Small intestine (tissue), 7 donors: ENCODE results near the gene TCF25. TPM values are rescaled to one million over a fixed set of nuclear protein-coding genes. Genes with fewer than 3 reads are reported as not detected.

Experiments used
- DNase-seq, 2 donors: peaks; one replicate each; pipeline versions ENCODE4 v3.0.0 to v3.0.0-alpha.2; 2013
- FAIRE-seq: peaks from 2 replicates; lab custom pipeline; 2012; peaks lifted over from hg19 to GRCh38; lab: Jason Lieb, UNC
- H3K27ac ChIP-seq, 3 donors: one replicate each; pipeline ENCODE4 v1.5.1; 2013; ENCODE audit warnings: low read length in 2 of 3, mild to moderate bottlenecking in 2 of 3, control low read depth in 1 of 3, inconsistent platforms in 1 of 3, low read depth in 1 of 3, moderate library complexity in 1 of 3
- H3K27me3 ChIP-seq, 3 donors: one replicate each; pipeline ENCODE4 v1.6.1; 2013; ENCODE audit warnings: low read length in 3 of 3, inconsistent platforms in 1 of 3; ENCODE audit not compliant: control insufficient read depth in 3 of 3, insufficient read depth in 3 of 3
- H3K36me3 ChIP-seq, 3 donors: one replicate each; pipeline ENCODE4 v1.6.1; 2013; ENCODE audit warnings: low read length in 3 of 3, inconsistent platforms in 1 of 3, low read depth in 1 of 3, mild to moderate bottlenecking in 1 of 3, moderate library complexity in 1 of 3; ENCODE audit not compliant: control insufficient read depth in 3 of 3, insufficient read depth in 2 of 3
- H3K4me1 ChIP-seq, 3 donors: one replicate each; pipeline ENCODE4 v1.6.1; 2013; ENCODE audit warnings: low read length in 2 of 3, inconsistent platforms in 1 of 3, low read depth in 1 of 3, mild to moderate bottlenecking in 1 of 3, moderate library complexity in 1 of 3; ENCODE audit not compliant: control insufficient read depth in 3 of 3, insufficient read depth in 2 of 3
- H3K4me3 ChIP-seq, 3 donors: one replicate each; pipeline ENCODE4 v1.5.1; 2013; ENCODE audit warnings: low read length in 3 of 3, control low read depth in 1 of 3, inconsistent platforms in 1 of 3, low read depth in 1 of 3, mild to moderate bottlenecking in 1 of 3, moderate library complexity in 1 of 3
- H3K9me3 ChIP-seq, 2 donors: one replicate each; pipeline ENCODE4 v1.6.1; 2013; ENCODE audit warnings: low read depth in 1 of 2, low read length in 1 of 2; ENCODE audit not compliant: control insufficient read depth in 2 of 2, insufficient read depth in 1 of 2
- WGBS, 3 donors: extraction: QIAGEN DNeasy Blood & Tissue Kit; methylation state at CpG; one replicate each; pipeline ENCODE4 v1.1.7; 2013; 5-methylcytosine and 5-hydroxymethylcytosine counted together
- polyA plus RNA-seq, 4 donors: library from polyadenylated mRNA; stranded (reverse) in 3 of 4; unstranded in 1 of 4; fragments of 200-250 nt in 3 of 4; fragments of 120-200 nt in 1 of 4; gene quantifications; one replicate each; pipeline versions ENCODE4 v1.2.1 to v1.2.3, GENCODE V29; 2013
- donor health status: healthy with polysubstance abuse.
- donor health status: control.
- donor health status: control.
- donor health status: Bipolar disorder and iron deficiency.
- donor health status: healthy.

Gene TCF25
- polyA plus RNA-seq, 4 donors = 123 to 356 (median 167) TPM

GRCh38 chr16:89892635-89893034, 19.2 kb downstream of the TCF25 start:
- Histone ChIP-seq H3K27me3 (no peaks in the 10 kb centered on the region), H3K4me3 (no peak overlapping the region), H3K4me1 (no peaks in the 10 kb centered on the region), H3K36me3 (peaks cover 2 to 93% (median 32%) of the 10 kb centered on the region in 3 donors), H3K9me3 (no peaks in the 10 kb centered on the region), H3K27ac (no peak overlapping the region)
- WGBS, 3 donors = 95 to 98% (median 97%) methylated on average over 9 of the region's 9 CpGs
- DNase-seq (no peak), FAIRE-seq (no peak)

GRCh38 chr16:89893642-89894548, 20.5 kb downstream of the TCF25 start:
- Histone ChIP-seq H3K27me3 (no peaks in the 10 kb centered on the region), H3K4me3 (no peak overlapping the region), H3K36me3 (peaks cover 6 to 94% (median 30%) of the 10 kb centered on the region in 3 donors), H3K4me1 (no peaks in the 10 kb centered on the region), H3K27ac (no peak overlapping the region), H3K9me3 (no peaks in the 10 kb centered on the region)
- no peak for FAIRE-seq
- DNase-seq = no peak
- 95 to 96% (median 95%) methylated on average over 43 to 45 of the region's 45 CpGs for WGBS, 3 donors

- DNase-seq (no peak), FAIRE-seq (no peak)
- no peak overlapping the region for H3K27ac ChIP-seq
- H3K4me1 ChIP-seq = no peaks in the 10 kb centered on the region
- no peaks in the 10 kb centered on the region for H3K27me3 ChIP-seq
- 92 to 95% (median 94%) methylated on average over 25 to 26 of the region's 26 CpGs for WGBS, 3 donors
- H3K4me3 ChIP-seq = no peak overlapping the region
- H3K36me3 ChIP-seq = peaks cover 12 to 97% (median 42%) of the 10 kb centered on the region in 3 donors
- no peaks in the 10 kb centered on the region for H3K9me3 ChIP-seq
Observed at GRCh38 chr16:89895482-89896250, 22.3 kb downstream of the TCF25 start.

GRCh38 chr16:89897204-89897603, 23.8 kb downstream of the TCF25 start:
- Histone ChIP-seq H3K36me3 (peaks cover 12 to 89% (median 38%) of the 10 kb centered on the region in 3 donors), H3K9me3 (no peaks in the 10 kb centered on the region), H3K27me3 (no peaks in the 10 kb centered on the region), H3K27ac (no peak overlapping the region), H3K4me3 (no peak overlapping the region), H3K4me1 (no peaks in the 10 kb centered on the region)
- 96 to 97% (median 96%) methylated on average over 11 of the region's 11 CpGs for WGBS, 3 donors
- FAIRE-seq (no peak), DNase-seq (no peak)

GRCh38 chr16:89898201-89898967, 25.0 kb downstream of the TCF25 start:
- no peak for DNase-seq
- H3K4me3 ChIP-seq = no peak overlapping the region
- WGBS, 3 donors = 94 to 96% (median 95%) methylated on average over 36 of the region's 36 CpGs
- peaks cover 12 to 85% (median 30%) of the 10 kb centered on the region in 3 donors for H3K36me3 ChIP-seq
- FAIRE-seq = no peak
- no peaks in the 10 kb centered on the region for H3K9me3 ChIP-seq
- no peaks in the 10 kb centered on the region for H3K4me1 ChIP-seq
- no peak overlapping the region for H3K27ac ChIP-seq
- H3K27me3 ChIP-seq = no peaks in the 10 kb centered on the region

GRCh38 chr16:89899879-89900481, 26.6 kb downstream of the TCF25 start:
- no peaks in the 10 kb centered on the region for H3K27me3 ChIP-seq
- no peak overlapping the region for H3K27ac ChIP-seq
- 88 to 95% (median 94%) methylated on average over 20 of the region's 20 CpGs for WGBS, 3 donors
- H3K9me3 ChIP-seq = no peaks in the 10 kb centered on the region
- H3K4me1 ChIP-seq = no peaks in the 10 kb centered on the region
- DNase-seq (no peak), FAIRE-seq (no peak)
- H3K36me3 ChIP-seq = peaks cover 12 to 86% (median 36%) of the 10 kb centered on the region in 3 donors
- H3K4me3 ChIP-seq = no peak overlapping the region

GRCh38 chr16:89900885-89901284, 27.5 kb downstream of the TCF25 start:
- 96 to 98% (median 97%) methylated on average over 17 of the region's 17 CpGs for WGBS, 3 donors
- Histone ChIP-seq H3K36me3 (peaks cover 12 to 86% (median 35%) of the 10 kb centered on the region in 3 donors), H3K4me3 (no peak overlapping the region), H3K27ac (no peak overlapping the region), H3K27me3 (no peaks in the 10 kb centered on the region), H3K4me1 (no peaks in the 10 kb centered on the region), H3K9me3 (no peaks in the 10 kb centered on the region)
- FAIRE-seq (no peak), DNase-seq (no peak)
